HK-2 (cell line): ENCODE data around the gene GPLD1.
"Not testable (repeated sequence)": the region's sequence is repeated elsewhere in the genome, so short reads cannot be mapped to it uniquely, and the experiment has no call there.

Experiments used
- DNase-seq: peaks from one replicate; pipeline ENCODE4 v3.0.0-alpha.2; 2018; ENCODE audit not compliant: unreplicated experiment

The GPLD1 gene

GRCh38 chr6:24489470-24489869 lies at the start of gene GPLD1:
Gene GPLD1, minus strand, starts transcription at chr6:24489578. Its CDS starts 67 bp downstream, at chr6:24489511.
- no peak for DNase-seq

- no peak for DNase-seq
Measured at GRCh38 chr6:24537771-24538385, 48.5 kb upstream of the GPLD1 start.

- no peak for DNase-seq
Measured at GRCh38 chr6:24537082-24537699, 47.8 kb upstream of the GPLD1 start.

GRCh38 chr6:24536466-24536865 lies 47.1 kb upstream of the GPLD1 start:
- DNase-seq: no peak

- no peak for DNase-seq
Measured at GRCh38 chr6:24535210-24535609, 45.8 kb upstream of the GPLD1 start.

- no peak for DNase-seq
Measured at GRCh38 chr6:24534329-24534728, 45.0 kb upstream of the GPLD1 start.

- no peak for DNase-seq
Measured at GRCh38 chr6:24529985-24530384, 40.6 kb upstream of the GPLD1 start.

- peak; percentile 27 for DNase-seq
Measured at GRCh38 chr6:24524805-24525204, 35.4 kb upstream of the GPLD1 start.

GRCh38 chr6:24524329-24524728 lies 35.0 kb upstream of the GPLD1 start:
- DNase-seq: no peak

GRCh38 chr6:24522228-24523176 lies 33.1 kb upstream of the GPLD1 start:
- DNase-seq: peak; percentile 74

- peak; percentile 28 for DNase-seq
Measured at GRCh38 chr6:24520929-24521546, 31.7 kb upstream of the GPLD1 start.

GRCh38 chr6:24517659-24518543 lies 28.5 kb upstream of the GPLD1 start:
- DNase-seq: no peak

- DNase-seq: no peak
Measured at GRCh38 chr6:24513602-24514001, 24.2 kb upstream of the GPLD1 start.

GRCh38 chr6:24511976-24512375 lies 22.6 kb upstream of the GPLD1 start:
- not testable (repeated sequence) for DNase-seq

- no peak for DNase-seq
Measured at GRCh38 chr6:24506814-24507520, 17.6 kb upstream of the GPLD1 start.

- DNase-seq: no peak
Measured at GRCh38 chr6:24504649-24505586, 15.5 kb upstream of the GPLD1 start.

- DNase-seq: no peak
Measured at GRCh38 chr6:24504287-24504648, 14.9 kb upstream of the GPLD1 start.

GRCh38 chr6:24501914-24502313 lies 12.5 kb upstream of the GPLD1 start:
- no peak for DNase-seq

- DNase-seq: no peak
Measured at GRCh38 chr6:24501374-24501773, 12.0 kb upstream of the GPLD1 start.
